ENCODE measurements around the gene SHTN1. TPM values are rescaled to one million over a fixed set of nuclear protein-coding genes. Genes with fewer than 3 reads are reported as not detected.

Gene SHTN1
- total RNA-seq, 3 donors from 2014 or later (not counting 1 experiment from before 2014, with no cell fraction given), result 0.88 to 1.4 (median 1.1) TPM

DNA sequence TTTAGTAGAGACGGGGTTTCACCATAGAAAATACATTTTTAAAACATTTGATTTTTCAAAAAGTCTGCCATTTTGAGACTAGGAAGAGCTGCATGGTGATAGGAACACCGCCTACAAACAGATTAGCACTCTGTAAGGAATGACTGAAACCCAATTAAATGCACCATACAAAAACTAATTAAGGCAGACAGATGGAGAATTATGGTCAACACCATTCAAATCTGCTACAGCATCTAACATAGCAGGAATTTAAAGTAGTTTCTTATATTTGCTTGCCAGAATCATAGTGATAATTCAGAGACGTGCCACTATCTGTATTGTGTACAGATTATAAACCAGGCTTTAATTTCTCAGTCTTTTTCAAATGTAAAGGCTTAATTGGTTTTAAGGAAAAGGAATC is 87.5 kb downstream of the SHTN1 start:
- Histone ChIP-seq H3K9me3 (ENCODE audit: control insufficient read depth, insufficient read depth, low read length) (no peaks in the 10 kb centered on the region), H3K36me3 (ENCODE audit: control insufficient read depth, insufficient read depth, low read length) (no peaks in the 10 kb centered on the region), H3K4me1 (ENCODE audit: control insufficient read depth, insufficient read depth, low read length) (no peaks in the 10 kb centered on the region), H3K4me3 (ENCODE audit: low read length) (no peak overlapping the region), H3K27ac (ENCODE audit: low read length) (no peak overlapping the region), H3K27me3 (ENCODE audit: control insufficient read depth, insufficient read depth, low read length) (no peaks in the 10 kb centered on the region)
- 83% methylated on average over 2 of the region's 3 CpGs for WGBS (ENCODE audit: insufficient coverage)
- peaks cover 0 to 2% of the 10 kb centered on the region in 2 donors for H3K9me3 Mint-ChIP-seq
- ATAC-seq (no peak), DNase-seq (no peak)
- no peak overlapping the region for H3K27ac Mint-ChIP-seq
- intact Hi-C loops (cut with micrococcal nuclease), result no loop called here
- peaks cover 0 to 3% of the 10 kb centered on the region in 2 donors for H3K27me3 Mint-ChIP-seq (ENCODE audit: low read depth in 2 of 2)
- TF ChIP-seq, protein P1, sequence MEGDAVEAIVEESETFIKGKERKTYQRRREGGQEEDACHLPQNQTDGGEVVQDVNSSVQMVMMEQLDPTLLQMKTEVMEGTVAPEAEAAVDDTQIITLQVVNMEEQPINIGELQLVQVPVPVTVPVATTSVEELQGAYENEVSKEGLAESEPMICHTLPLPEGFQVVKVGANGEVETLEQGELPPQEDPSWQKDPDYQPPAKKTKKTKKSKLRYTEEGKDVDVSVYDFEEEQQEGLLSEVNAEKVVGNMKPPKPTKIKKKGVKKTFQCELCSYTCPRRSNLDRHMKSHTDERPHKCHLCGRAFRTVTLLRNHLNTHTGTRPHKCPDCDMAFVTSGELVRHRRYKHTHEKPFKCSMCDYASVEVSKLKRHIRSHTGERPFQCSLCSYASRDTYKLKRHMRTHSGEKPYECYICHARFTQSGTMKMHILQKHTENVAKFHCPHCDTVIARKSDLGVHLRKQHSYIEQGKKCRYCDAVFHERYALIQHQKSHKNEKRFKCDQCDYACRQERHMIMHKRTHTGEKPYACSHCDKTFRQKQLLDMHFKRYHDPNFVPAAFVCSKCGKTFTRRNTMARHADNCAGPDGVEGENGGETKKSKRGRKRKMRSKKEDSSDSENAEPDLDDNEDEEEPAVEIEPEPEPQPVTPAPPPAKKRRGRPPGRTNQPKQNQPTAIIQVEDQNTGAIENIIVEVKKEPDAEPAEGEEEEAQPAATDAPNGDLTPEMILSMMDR (IDR thresholded peaks at IDR 0.05), result no peak
- no peaks in the 10 kb centered on the region for H3K36me3 Mint-ChIP-seq
- no peaks in the 10 kb centered on the region for H3K4me1 Mint-ChIP-seq
- no peak overlapping the region for H3K4me3 Mint-ChIP-seq

DNA sequence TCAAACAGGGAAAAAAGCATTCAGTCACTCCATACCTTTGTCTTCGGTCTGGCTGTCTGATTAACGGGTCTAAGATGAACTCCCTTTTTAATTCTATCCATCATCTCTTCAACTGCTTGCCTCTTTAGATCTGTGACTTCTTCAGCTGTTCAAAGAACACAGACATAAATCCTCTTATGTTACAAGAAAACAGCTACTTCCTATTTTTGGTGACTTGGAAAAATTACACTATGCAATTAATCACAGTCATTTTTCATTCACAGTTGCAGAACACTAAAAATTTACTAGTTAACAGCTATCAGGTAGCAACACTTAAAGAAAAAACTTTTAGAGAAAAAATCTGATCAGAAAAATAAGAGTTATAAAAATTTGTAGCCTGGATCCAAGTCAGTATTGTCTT is 89.6 kb downstream of the SHTN1 start:
- 2% methylated on average over 2 of the region's 2 CpGs for WGBS (ENCODE audit: insufficient coverage)

DNA sequence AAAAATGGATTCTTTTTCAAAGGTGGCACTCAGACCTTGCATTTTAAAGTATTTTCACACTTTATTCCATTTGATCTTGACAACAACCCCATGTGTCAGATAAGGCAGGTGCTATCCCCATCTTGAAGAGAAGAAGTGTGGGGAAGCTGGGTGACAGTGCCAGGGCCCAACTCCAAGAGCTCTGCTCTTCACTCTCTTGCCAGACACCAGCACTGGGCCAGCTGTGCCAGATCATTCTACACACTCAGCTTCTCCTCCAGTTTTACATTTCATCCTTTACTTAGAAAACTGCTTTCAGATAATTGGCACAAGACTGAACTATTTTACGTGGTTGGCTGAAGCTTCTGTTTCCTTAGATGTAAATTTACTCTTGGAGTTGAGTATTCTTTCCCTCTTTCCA is 91.3 kb downstream of the SHTN1 start:
- Histone ChIP-seq H3K27ac (ENCODE audit: low read length) (no peak overlapping the region), H3K27me3 (ENCODE audit: control insufficient read depth, insufficient read depth, low read length) (no peaks in the 10 kb centered on the region), H3K36me3 (ENCODE audit: control insufficient read depth, insufficient read depth, low read length) (no peaks in the 10 kb centered on the region), H3K4me3 (ENCODE audit: low read length) (no peak overlapping the region), H3K4me1 (ENCODE audit: control insufficient read depth, insufficient read depth, low read length) (no peaks in the 10 kb centered on the region), H3K9me3 (ENCODE audit: control insufficient read depth, insufficient read depth, low read length) (no peaks in the 10 kb centered on the region)
- Mint-ChIP-seq H3K4me1 (no peaks in the 10 kb centered on the region), H3K27me3 (ENCODE audit: low read depth in 2 of 2) (no peaks in the 10 kb centered on the region), H3K4me3 (no peak overlapping the region), H3K9me3 (no peaks in the 10 kb centered on the region), H3K27ac (no peak overlapping the region), H3K36me3 (no peaks in the 10 kb centered on the region)
- intact Hi-C loops (cut with micrococcal nuclease), result no loop called here
- TF ChIP-seq, protein P1 (IDR thresholded peaks at IDR 0.05), result no peak
- ATAC-seq (no peak), DNase-seq (no peak)
- WGBS (ENCODE audit: insufficient coverage), result 100% methylated on average over 1 of the region's 1 CpG

More for the DNA sequence above, 89.6 kb downstream of the SHTN1 start:
- Histone ChIP-seq H3K4me1 (ENCODE audit: control insufficient read depth, insufficient read depth, low read length) (no peaks in the 10 kb centered on the region), H3K27ac (ENCODE audit: low read length) (no peak overlapping the region), H3K27me3 (ENCODE audit: control insufficient read depth, insufficient read depth, low read length) (no peaks in the 10 kb centered on the region), H3K36me3 (ENCODE audit: control insufficient read depth, insufficient read depth, low read length) (no peaks in the 10 kb centered on the region), H3K4me3 (ENCODE audit: low read length) (no peak overlapping the region), H3K9me3 (ENCODE audit: control insufficient read depth, insufficient read depth, low read length) (no peaks in the 10 kb centered on the region)
- Mint-ChIP-seq H3K36me3 (no peaks in the 10 kb centered on the region), H3K4me1 (no peaks in the 10 kb centered on the region), H3K27ac (no peak overlapping the region), H3K27me3 (ENCODE audit: low read depth in 2 of 2) (peaks cover 0 to 3% of the 10 kb centered on the region in 2 donors), H3K9me3 (peaks cover 0 to 2% of the 10 kb centered on the region in 2 donors), H3K4me3 (no peak overlapping the region)
- TF ChIP-seq, protein P1 (IDR thresholded peaks at IDR 0.05), result no peak
- intact Hi-C loops (cut with micrococcal nuclease), result no loop called here
- ATAC-seq (no peak), DNase-seq (no peak)

DNA sequence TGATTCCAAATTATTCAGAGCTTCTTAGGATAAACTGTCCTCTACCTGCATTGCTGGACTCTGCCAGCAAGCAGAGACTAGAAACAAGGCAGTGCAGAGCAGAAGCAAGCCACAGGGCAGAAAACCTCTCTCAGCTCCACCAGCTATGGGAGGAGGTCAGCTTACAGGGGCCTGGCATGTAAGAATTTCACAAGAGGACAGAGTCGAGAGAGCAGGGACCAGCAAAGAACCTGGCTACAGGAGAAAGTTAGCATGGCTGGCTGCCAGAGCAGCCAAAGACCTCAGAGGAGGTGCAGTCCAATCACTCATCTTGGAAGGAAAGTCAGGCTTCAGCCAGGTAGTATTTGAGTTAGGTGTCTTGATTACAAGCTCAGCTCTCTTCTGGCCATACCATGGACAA is 92.8 kb downstream of the SHTN1 start:
- H3K27me3 ChIP-seq (ENCODE audit: control insufficient read depth, insufficient read depth, low read length), result no peaks in the 10 kb centered on the region
- H3K36me3 Mint-ChIP-seq, result no peaks in the 10 kb centered on the region
- H3K4me1 Mint-ChIP-seq, result no peaks in the 10 kb centered on the region
- intact Hi-C loops (cut with micrococcal nuclease), result no loop called here
- no peaks in the 10 kb centered on the region for H3K4me1 ChIP-seq (ENCODE audit: control insufficient read depth, insufficient read depth, low read length)
- WGBS (ENCODE audit: insufficient coverage), result 81% methylated on average over 1 of the region's 1 CpG
- H3K27ac ChIP-seq (ENCODE audit: low read length), result no peak overlapping the region
- H3K36me3 ChIP-seq (ENCODE audit: control insufficient read depth, insufficient read depth, low read length), result no peaks in the 10 kb centered on the region
- H3K4me3 Mint-ChIP-seq, result no peak overlapping the region
- H3K9me3 ChIP-seq (ENCODE audit: control insufficient read depth, insufficient read depth, low read length), result no peaks in the 10 kb centered on the region
- ATAC-seq (no peak), DNase-seq (no peak)
- no peak overlapping the region for H3K4me3 ChIP-seq (ENCODE audit: low read length)
- TF ChIP-seq, protein P1 (IDR thresholded peaks at IDR 0.05), result no peak
- H3K27me3 Mint-ChIP-seq (ENCODE audit: low read depth in 2 of 2), result no peaks in the 10 kb centered on the region
- H3K27ac Mint-ChIP-seq, result no peak overlapping the region
- H3K9me3 Mint-ChIP-seq, result no peaks in the 10 kb centered on the region

All from natural killer cell (primary cell).